GM12878 (cell line): Measurements from ENCODE around the gene STKLD1. TPM values are rescaled to one million over a fixed set of nuclear protein-coding genes. Genes with fewer than 3 reads are reported as not detected.

Source experiments
- ATAC-seq: fragments of 200-7000 bp; cut with Tn5 transposase; 3 replicates; pipeline ENCODE4 v1.9.1; 2020; ENCODE audit warnings: mild to moderate bottlenecking, moderate library complexity
- BruUV-seq: library from RNA; stranded (reverse); fragments of 400-500 nt; replicated peaks from 2 replicates; lab custom pipeline; 2021; lab: Mats Ljungman, UMichigan
- CTCF ChIA-PET: fragments of 300-600 bp; sonication (Branson Sonifier 250); formaldehyde crosslinking; extraction: SDS; loops from one replicate; lab custom pipeline; 2021; ENCODE audit warnings: inconsistent platforms; lab: Yijun Ruan, JAX
- POLR2A ChIA-PET: fragments of 350-600 bp; formaldehyde crosslinking; extraction: SDS; loops from one replicate; lab custom pipeline; 2021; ENCODE audit warnings: inconsistent platforms; lab: Charles Lee
- RAD21 ChIA-PET: fragments of 300-600 bp; sonication (Branson Sonifier 250); formaldehyde crosslinking; loops from one replicate; lab custom pipeline; 2023; ENCODE audit warnings: antibody characterized with exemption; ENCODE audit not compliant: unreplicated experiment; lab: Charles Lee
- SMC1A ChIA-PET: fragments of 300-600 bp; sonication (Branson Sonifier 250); formaldehyde crosslinking; loops from one replicate; lab custom pipeline; 2023; ENCODE audit not compliant: unreplicated experiment, uncharacterized antibody; lab: Charles Lee
- DNase-seq: peaks from one replicate; pipeline ENCODE4 v3.0.0-alpha.2; 2011; ENCODE audit warnings: low read depth, low spot score
- FAIRE-seq: peaks from 3 replicates; lab custom pipeline; 2011; peaks lifted over from hg19 to GRCh38; lab: Jason Lieb, UNC
- H2AFZ ChIP-seq: 2 replicates; pipeline ENCODE4 v1.6.0; 2011; ENCODE audit warnings: low read depth, low read length, control low read depth; ENCODE audit not compliant: control insufficient read depth
- H3K27ac ChIP-seq: 2 replicates; pipeline ENCODE4 v1.5.1; 2011; ENCODE audit warnings: control low read depth; ENCODE audit not compliant: control insufficient read depth, insufficient read depth
- H3K27me3 ChIP-seq, 2 experiments: replicated peaks in 1 of 2; 2 replicates each; pipeline versions ENCODE4 v1.6.0 to v1.6.1; 2011; ENCODE audit warnings: low read length in 1 of 2; ENCODE audit not compliant: control insufficient read depth in 2 of 2, insufficient read depth in 2 of 2
- H3K36me3 ChIP-seq, 2 experiments: 2 replicates each; pipeline ENCODE4 v1.5.1; 2011; ENCODE audit warnings: low read length in 1 of 2; ENCODE audit not compliant: control insufficient read depth in 2 of 2, insufficient read depth in 2 of 2
- H3K4me1 ChIP-seq: 2 replicates; pipeline ENCODE4 v1.6.1; 2011; ENCODE audit warnings: mild to moderate bottlenecking, low read length, moderate library complexity, mixed read lengths; ENCODE audit not compliant: control insufficient read depth, insufficient read depth
- H3K4me2 ChIP-seq: 2 replicates; pipeline ENCODE4 v1.6.0; 2011; ENCODE audit warnings: control low read depth; ENCODE audit not compliant: control insufficient read depth, insufficient read depth
- H3K4me3 ChIP-seq: fragments of 200-600 bp; sonication (generic); 2 replicates; pipeline ENCODE4 v1.5.1; 2016
- H3K79me2 ChIP-seq: 2 replicates; pipeline ENCODE4 v1.6.0; 2011; ENCODE audit warnings: low read length; ENCODE audit not compliant: control insufficient read depth, insufficient read depth
- H3K9ac ChIP-seq: 2 replicates; pipeline ENCODE4 v1.8.0; 2011; ENCODE audit warnings: low read length, control low read depth, mixed read lengths; ENCODE audit not compliant: control insufficient read depth, insufficient read depth
- H3K9me3 ChIP-seq: replicated peaks from 3 replicates; pipeline ENCODE4 v1.5.1; 2011; ENCODE audit warnings: mild to moderate bottlenecking, low read length; ENCODE audit not compliant: control insufficient read depth, insufficient read depth
- H4K20me1 ChIP-seq: 2 replicates; pipeline ENCODE4 v1.6.0; 2011; ENCODE audit not compliant: control insufficient read depth, insufficient read depth
- ASH2L ChIP-seq: fragments of 300-600, 200-600 bp; sonication (generic); IDR thresholded peaks from 2 replicates; pipeline ENCODE4 v1.6.1; 2017; ENCODE audit warnings: low read depth, mild to moderate bottlenecking, borderline replicate concordance
- BRCA1 ChIP-seq: IDR thresholded peaks from 2 replicates; pipeline ENCODE4 v1.6.1; 2011; ENCODE audit warnings: low read depth, low read length, improper control_type of control experiment
- CHD1 ChIP-seq: IDR thresholded peaks from 2 replicates; pipeline ENCODE4 v1.6.1; 2012; ENCODE audit warnings: low read depth, low read length, improper control_type of control experiment
- FOXK2 ChIP-seq: fragments of 450-650 bp; IDR thresholded peaks from 2 replicates; pipeline ENCODE4 v1.6.1; 2017; ENCODE audit warnings: mild to moderate bottlenecking, moderate library complexity
- HCFC1 ChIP-seq: fragments of 150-350 bp; IDR thresholded peaks from 2 replicates; pipeline ENCODE4 v1.6.1; 2014; ENCODE audit warnings: low read length
- HDAC6 ChIP-seq: fragments of 200-600 bp; sonication (generic); IDR thresholded peaks from one replicate; pipeline ENCODE4 v1.8.0; 2017; ENCODE audit warnings: antibody characterized with exemption; ENCODE audit not compliant: unreplicated experiment
- IRF4 ChIP-seq: IDR thresholded peaks from 2 replicates; pipeline ENCODE4 v1.6.1; 2011; ENCODE audit warnings: low read depth, low read length
- IRF5 ChIP-seq: fragments of 450-650 bp; IDR thresholded peaks from 2 replicates; pipeline ENCODE4 v1.6.1; 2017; ENCODE audit warnings: borderline replicate concordance
- LARP7 ChIP-seq: fragments of 450-650 bp; IDR thresholded peaks from 2 replicates; pipeline ENCODE4 v1.6.1; 2017; ENCODE audit warnings: mild to moderate bottlenecking
- MYB ChIP-seq: fragments of 150-350 bp; IDR thresholded peaks from 2 replicates; pipeline ENCODE4 v1.6.1; 2014; ENCODE audit warnings: mild to moderate bottlenecking, low read depth, low read length, borderline replicate concordance
- NBN ChIP-seq: fragments of 450-650 bp; IDR thresholded peaks from 2 replicates; pipeline ENCODE4 v1.6.1; 2016
- PAX5 ChIP-seq: IDR thresholded peaks from 2 replicates; pipeline ENCODE4 v1.6.1; 2011; ENCODE audit warnings: low read depth, low read length, borderline replicate concordance
- ZBTB4 ChIP-seq: fragments of 450-650 bp; formaldehyde crosslinking; IDR thresholded peaks from 2 replicates; pipeline ENCODE4 v1.4.0; 2022; ENCODE audit warnings: mild to moderate bottlenecking, moderate library complexity
- ZNF384 ChIP-seq: IDR thresholded peaks from 2 replicates; pipeline ENCODE4 v1.6.1; 2012; ENCODE audit warnings: low read depth, mild to moderate bottlenecking, low read length, improper control_type of control experiment, borderline replicate concordance
- ZSCAN29 ChIP-seq: fragments of 450-650 bp; IDR thresholded peaks from 2 replicates; pipeline ENCODE4 v1.6.1; 2017; ENCODE audit warnings: mild to moderate bottlenecking, moderate library complexity
- WGBS: methylation state at CpG from one replicate; pipeline ENCODE4 v1.1.6; 2016; ENCODE audit warnings: low lambda C conversion rate; ENCODE audit not compliant: insufficient replicate concordance, insufficient coverage; ENCODE audit errors: missing lambda C conversion rate; 5-methylcytosine and 5-hydroxymethylcytosine counted together
- in situ Hi-C: fragments of 300-500 bp; cut with MboI; formaldehyde crosslinking; loops from 9 replicates; pipeline ENCODE4 v1.14.3; 2018; ENCODE audit warnings: mixed read lengths
- intact Hi-C: fragments of 100-400 bp; cut with micrococcal nuclease; formaldehyde crosslinking; loops from one replicate; pipeline ENCODE4 v1.14.2; 2022; ENCODE audit not compliant: unreplicated experiment
- polyA plus RNA-seq, 11 experiments: library from polyadenylated mRNA; depleted of rRNA in 4 of 11; unstranded in 6 of 11; stranded (reverse) in 5 of 11; fragments of >200 nt; fragmentation: Nextera tagmentation in 4 of 11; fragmentation: Illumina TruSeq in 1 of 11; extraction: Ambion mirVana in 4 of 11; extraction: Trizol in 1 of 11; gene quantifications; 1 replicate in 1 of 11; 2 replicates in 10 of 11; pipeline versions ENCODE4 v1.2.1 to v1.2.3, GENCODE V29; 2011 to 2016; ENCODE audit warnings: inconsistent platforms in 2 of 11, missing spikeins in 2 of 11, low read depth in 1 of 11
- total RNA-seq, 4 experiments: library from RNA; depleted of rRNA in 3 of 4; stranded (reverse); fragments of >200 nt in 3 of 4; fragmentation: Illumina TruSeq in 1 of 4; extraction: Trizol in 1 of 4; gene quantifications; 2 replicates each; pipeline versions ENCODE4 v1.2.1 to v1.2.3, GENCODE V29; 2013 to 2021

Gene STKLD1
- total and polyA plus RNA-seq, 10 of the 15 experiments (the other 5 are each of a cell fraction or from before 2014, with no cell fraction given): 0.07 to 0.40 (median 0.29) TPM; not detected in 4

- RAD21 ChIA-PET: no interaction called here
- Histone ChIP-seq H2AFZ (no peak overlapping the region), H3K9ac (no peak overlapping the region), H3K27ac (no peak overlapping the region), H3K79me2 (no peaks in the 10 kb centered on the region), H3K4me3 (no peak overlapping the region), H3K9me3 (no peaks in the 10 kb centered on the region; the same call in 2 of the 3 replicates), H3K4me2 (no peak overlapping the region), H3K4me1 (peaks cover 32% of the 10 kb centered on the region), H4K20me1 (no peaks in the 10 kb centered on the region), H3K36me3 (no peaks in the 10 kb centered on the region), H3K27me3 (no peaks in the 10 kb centered on the region; a peak in 1 of 4 replicates)
- SMC1A ChIA-PET: no interaction called here
- in situ Hi-C loops (no loop called here), intact Hi-C loops (no loop called here)
- no TSS peak for BruUV-seq
- WGBS: 95% methylated on average over 12 of the region's 12 CpGs
- POLR2A ChIA-PET: interaction anchor here (1.3 kb wide), 1 partner anchor 9 kb away, joined by 3 read pairs; no protein-coding TSS in a partner anchor
- CTCF ChIA-PET: no interaction called here
- ATAC-seq (no peak), DNase-seq (no peak), FAIRE-seq (no peak)
- TF ChIP-seq PAX5 (no peak), ASH2L (no peak), FOXK2 (no peak), MYB (no peak)
These were observed 48.0 kb downstream of the STKLD1 start for GRCh38 chr9:133424187-133424586.

- no peak overlapping the region for H3K4me2 ChIP-seq
- no peak for FAIRE-seq
- H3K9ac ChIP-seq: no peak overlapping the region
- WGBS: 51% methylated on average over 22 of the region's 22 CpGs
- CTCF ChIA-PET: interaction anchor here (0.6 kb wide), 1 partner anchor 746 kb away, joined by 4 read pairs; no protein-coding TSS in a partner anchor
- DNase-seq: no peak
- no peak overlapping the region for H2AFZ ChIP-seq
- no peaks in the 10 kb centered on the region; a peak in 1 of 4 replicates for H3K27me3 ChIP-seq
- ATAC-seq: no peak
- no peak overlapping the region for H3K4me3 ChIP-seq
- intact Hi-C loops (no loop called here), in situ Hi-C loops (no loop called here)
- SMC1A ChIA-PET: no interaction called here
- H4K20me1 ChIP-seq: no peaks in the 10 kb centered on the region
- no peaks in the 10 kb centered on the region for H3K79me2 ChIP-seq
- POLR2A ChIA-PET: no interaction called here
- RAD21 ChIA-PET: interaction anchor here (0.9 to 1.4 kb wide), 2 partner anchors 9 to 35 kb away, joined by 3 to 4 read pairs; no protein-coding TSS in a partner anchor
- no peaks in the 10 kb centered on the region for H3K36me3 ChIP-seq
- H3K4me1 ChIP-seq: peaks cover 24% of the 10 kb centered on the region
- H3K9me3 ChIP-seq: no peaks in the 10 kb centered on the region; the same call in 2 of the 3 replicates
- BruUV-seq: no TSS peak
- no peak overlapping the region for H3K27ac ChIP-seq
- TF ChIP-seq IRF5 (no peak), IRF4 (no peak), HDAC6 (no peak), NBN (no peak), ZBTB4 (CRISPR knock-in tag) (no peak), ZSCAN29 (no peak), LARP7 (no peak), ZNF384 (no peak), HCFC1 (no peak), BRCA1 (no peak), CHD1 (no peak)
These were observed 49.0 kb downstream of the STKLD1 start for GRCh38 chr9:133425049-133425632.
